Transverse colon (tissue), 4 donors: ENCODE measurements around the gene OPTC.

Source experiments
- CTCF ChIP-seq, 5 experiments: fragments of 200-600 bp in 3 of 5; fragments of 450-650 bp in 2 of 5; sonication (generic) in 3 of 5; IDR thresholded peaks; 1 replicate in 2 of 5; 2 replicates in 3 of 5; pipeline ENCODE4 v1.5.1; 2016 to 2017; ENCODE audit warnings: antibody characterized with exemption in 5 of 5, inconsistent platforms in 3 of 5, mild to moderate bottlenecking in 2 of 5, moderate library complexity in 1 of 5
- EP300 ChIP-seq: sonication (generic); formaldehyde crosslinking; IDR thresholded peaks from one replicate; pipeline ENCODE4 v1.6.1; 2017; ENCODE audit warnings: antibody characterized with exemption, low read depth
- POLR2AphosphoS5 ChIP-seq, 3 donors: sonication (generic); formaldehyde crosslinking; IDR thresholded peaks; one replicate each; pipeline ENCODE4 v1.6.1; 2016; ENCODE audit warnings: antibody characterized with exemption in 3 of 3

DNA sequence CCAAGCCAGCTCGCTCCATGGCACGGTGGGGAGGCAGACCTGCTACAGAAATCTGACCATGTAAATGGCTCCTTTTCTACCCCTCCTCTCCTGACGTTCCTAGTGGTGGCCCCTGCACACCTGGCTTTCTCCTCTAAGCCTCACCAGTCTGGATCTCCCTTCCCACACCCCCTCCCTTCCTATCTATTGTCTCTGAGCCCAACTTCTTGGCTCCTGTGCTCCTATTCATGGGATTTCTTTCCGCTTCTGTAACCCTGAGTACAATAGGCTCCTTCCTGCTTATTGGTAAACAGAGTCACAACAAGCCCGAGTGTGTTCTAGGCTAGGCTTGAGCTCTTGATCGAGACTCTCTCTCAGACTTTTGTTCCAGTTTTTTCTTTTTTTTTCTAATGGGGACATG is 17.6 kb downstream of the OPTC start:
- TF ChIP-seq CTCF (IDR thresholded peaks at IDR 0.05) (no peak), POLR2AphosphoS5 (IDR thresholded peaks at IDR 0.05) (no peak), EP300 (no peak)
